ENCODE data around the gene NKTR. TPM values are rescaled to one million over a fixed set of nuclear protein-coding genes. Genes with fewer than 3 reads are reported as not detected.

The NKTR gene
- total RNA-seq, 2 donors from 2014 or later = 54.1 to 63.9 TPM

Other genes with a start within 250 kb of the NKTR start
- gene LYZL4, start 190.1 kb upstream of the NKTR start, total RNA-seq = not detected
- 100 to 1,000 TPM; 128 to 137 TPM for gene VIPR1, start 98.0 kb upstream of the NKTR start, total RNA-seq
- gene SEC22C, start 18.7 kb upstream of the NKTR start, total RNA-seq = 10 to 100 TPM; 11.4 to 15.2 TPM
- gene SS18L2, start 9.8 kb upstream of the NKTR start, total RNA-seq = 10 to 100 TPM; 19.0 to 20.5 TPM
- 10 to 100 TPM in 1 of 2 donors, 1 to 10 TPM in 1; 5.7 to 11.8 TPM for gene ZBTB47, start 53.0 kb downstream of the NKTR start, total RNA-seq
- not detected for gene KLHL40, start 84.9 kb downstream of the NKTR start, total RNA-seq
- gene HHATL, start 102.1 kb downstream of the NKTR start, total RNA-seq = under 1 TPM in 1 of 2 donors, not detected in 1; 0.28 TPM
- 1 to 10 TPM; 2.0 to 2.3 TPM for gene CCDC13, start 172.6 kb downstream of the NKTR start, total RNA-seq
- 100 to 1,000 TPM; 376 to 377 TPM for gene HIGD1A, start 203.8 kb downstream of the NKTR start, total RNA-seq
- 1 to 10 TPM; 4.9 to 6.3 TPM for gene ACKR2, start 208.8 kb downstream of the NKTR start, total RNA-seq

Measured in left colon (tissue), 2 donors.